ENCODE results near the gene LHPP. TPM values are rescaled to one million over a fixed set of nuclear protein-coding genes. Genes with fewer than 3 reads are reported as not detected.
A peak's percentile ranks its signal among the peaks of the same experiment; 100 is the strongest.
"Not testable (repeated sequence)": the region's sequence is repeated elsewhere in the genome, so short reads cannot be mapped to it uniquely, and the experiment has no call there.

LHPP gene
- polyA plus RNA-seq, 6 donors from 2014 or later, result 30.5 to 89.2 (median 55.6) TPM

GRCh38 chr10:124429576-124429975 lies 32.0 kb upstream of the LHPP start:
- DNase-seq (no peak), ATAC-seq (ENCODE audit: low read depth in 2 of 2) (no peak)
- Mint-ChIP-seq H3K4me1 (no peaks in the 10 kb centered on the region), H3K4me3 (no peak overlapping the region), H3K36me3 (no peaks in the 10 kb centered on the region), H3K27me3 (peaks cover 25 to 45% (median 29%) of the 10 kb centered on the region in 3 donors), H3K9me3 (no peaks in the 10 kb centered on the region), H3K27ac (no peak overlapping the region)

DNA sequence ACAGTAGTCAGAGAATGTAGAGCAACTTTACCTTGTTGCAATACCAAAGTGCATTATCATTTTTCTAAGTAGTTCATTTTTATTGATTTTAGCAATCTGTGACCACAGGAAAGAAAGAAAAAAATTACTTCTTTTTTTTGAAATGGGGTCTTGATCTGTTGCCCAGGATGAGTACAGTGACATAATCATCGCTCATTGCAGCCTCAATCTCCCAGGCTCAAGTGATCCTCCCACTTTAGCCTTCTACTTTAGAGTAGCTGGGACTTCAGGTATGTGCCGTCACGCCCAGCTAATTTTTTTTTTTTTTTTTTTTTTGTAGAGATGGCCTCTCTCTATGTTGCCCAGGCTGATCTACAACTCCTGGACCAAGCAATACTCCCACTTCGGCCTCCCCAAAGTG lies 31.5 kb upstream of the LHPP start:
- Mint-ChIP-seq H3K9me3 (no peaks in the 10 kb centered on the region), H3K4me1 (no peaks in the 10 kb centered on the region), H3K27me3 (peaks cover 25 to 44% (median 29%) of the 10 kb centered on the region in 3 donors), H3K36me3 (no peaks in the 10 kb centered on the region), H3K4me3 (no peak overlapping the region), H3K27ac (no peak overlapping the region)
- DNase-seq, result no peak
- no peak for ATAC-seq (ENCODE audit: low read depth in 2 of 2)

DNA sequence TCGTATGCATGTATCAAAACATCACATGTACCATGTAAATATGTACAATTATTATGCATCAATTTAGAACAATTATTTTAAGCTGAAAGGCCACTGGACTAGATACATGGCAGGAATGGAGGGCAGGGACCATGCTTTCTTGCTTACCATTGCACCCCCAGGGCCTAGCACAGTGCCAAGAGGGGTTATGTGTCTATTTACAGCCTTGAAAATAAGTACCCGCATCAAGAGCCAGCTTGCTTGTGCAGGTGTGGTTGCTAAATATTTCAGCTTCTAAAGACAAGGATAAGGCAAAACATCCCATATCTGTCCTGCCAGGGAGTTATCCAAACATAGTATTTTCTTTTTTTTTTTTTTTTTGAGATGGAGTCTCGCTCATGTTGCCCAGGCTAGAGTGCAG lies 28.2 kb upstream of the LHPP start:
- no peak for ATAC-seq (ENCODE audit: low read depth in 2 of 2)
- Mint-ChIP-seq H3K9me3 (no peaks in the 10 kb centered on the region), H3K4me3 (no peak overlapping the region), H3K4me1 (peaks cover 0 to 5% (median 0%) of the 10 kb centered on the region in 3 donors), H3K36me3 (no peaks in the 10 kb centered on the region), H3K27ac (no peak overlapping the region), H3K27me3 (peaks cover 16 to 30% (median 19%) of the 10 kb centered on the region in 3 donors)
- no peak for DNase-seq

GRCh38 chr10:124435683-124436082 lies 25.9 kb upstream of the LHPP start:
- H3K27ac Mint-ChIP-seq; ATAC-seq (ENCODE audit: low read depth in 2 of 2); H3K4me1 Mint-ChIP-seq; H3K9me3 Mint-ChIP-seq; H3K36me3 Mint-ChIP-seq; DNase-seq; H3K4me3 Mint-ChIP-seq: not testable (repeated sequence)
- peaks cover 13 to 26% (median 18%) of the 10 kb centered on the region in 3 donors for H3K27me3 Mint-ChIP-seq

DNA sequence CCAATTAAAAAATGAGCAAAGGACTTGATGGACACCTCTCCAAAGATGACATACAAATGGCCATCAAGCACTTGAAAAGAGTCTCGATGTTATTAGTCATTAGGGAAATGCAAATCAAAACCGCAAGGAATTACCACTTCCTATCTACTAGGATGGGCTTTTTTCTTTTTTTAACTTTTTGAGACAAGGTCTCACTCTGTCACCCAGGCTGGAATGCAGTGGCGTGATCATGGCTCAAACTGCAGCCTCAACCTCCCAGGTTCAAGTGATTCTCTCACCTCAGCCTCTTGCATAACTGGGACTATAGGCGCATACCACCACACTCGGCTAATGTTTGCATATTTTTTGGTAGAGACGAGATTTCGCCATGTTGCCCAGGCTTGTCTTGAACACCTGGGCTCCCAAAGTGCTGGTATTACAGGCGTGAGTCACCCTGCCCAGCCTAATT lies 25.4 kb upstream of the LHPP start:
- no peaks in the 10 kb centered on the region for H3K9me3 Mint-ChIP-seq
- H3K4me3 Mint-ChIP-seq, result no peak overlapping the region
- H3K36me3 Mint-ChIP-seq, result no peaks in the 10 kb centered on the region
- DNase-seq (no peak), ATAC-seq (ENCODE audit: low read depth in 2 of 2) (peak in 1 of 2 donors; percentile 16)
- no peak overlapping the region for H3K27ac Mint-ChIP-seq
- H3K27me3 Mint-ChIP-seq, result peaks cover 9 to 26% (median 22%) of the 10 kb centered on the region in 3 donors
- peaks cover 0 to 5% (median 0%) of the 10 kb centered on the region in 3 donors for H3K4me1 Mint-ChIP-seq

DNA sequence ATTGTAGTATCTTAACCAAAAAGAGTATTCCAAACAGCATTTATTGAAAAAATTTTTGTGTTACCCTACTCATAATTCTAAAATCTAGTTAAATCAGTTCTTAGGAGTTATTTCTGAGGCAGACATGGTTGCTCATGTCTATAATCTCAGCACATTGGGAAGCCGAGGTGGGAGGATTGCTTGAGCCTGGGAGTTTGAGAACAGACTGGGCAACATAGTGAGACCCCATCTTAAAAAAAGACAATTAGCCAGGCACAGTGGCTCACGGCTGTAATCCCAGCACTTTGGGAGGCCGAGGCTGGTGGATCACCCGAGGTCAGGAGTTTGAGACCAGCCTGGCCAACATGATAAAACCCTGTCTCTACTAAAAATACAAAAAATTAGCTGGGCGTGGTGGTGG lies 19.9 kb upstream of the LHPP start:
- H3K4me1 Mint-ChIP-seq; ATAC-seq (ENCODE audit: low read depth in 2 of 2); H3K27ac Mint-ChIP-seq; H3K4me3 Mint-ChIP-seq; H3K36me3 Mint-ChIP-seq; DNase-seq; H3K9me3 Mint-ChIP-seq: not testable (repeated sequence)
- peaks cover 39 to 63% (median 47%) of the 10 kb centered on the region in 3 donors for H3K27me3 Mint-ChIP-seq

GRCh38 chr10:124446830-124447750 lies 14.5 kb upstream of the LHPP start:
- Mint-ChIP-seq H3K27ac (peak overlapping the region in 2 of 6 donors; percentile 36 to 49), H3K27me3 (peaks cover 69 to 85% (median 79%) of the 10 kb centered on the region in 3 donors), H3K4me3 (peak overlapping the region in 5 of 8 donors; percentile 51 to 86 (median 73)), H3K9me3 (no peaks in the 10 kb centered on the region), H3K36me3 (no peaks in the 10 kb centered on the region), H3K4me1 (peaks cover 26 to 32% (median 27%) of the 10 kb centered on the region in 3 donors)
- DNase-seq (no peak), ATAC-seq (ENCODE audit: low read depth in 2 of 2) (no peak)

GRCh38 chr10:124447751-124448466 lies 13.7 kb upstream of the LHPP start:
- H3K36me3 Mint-ChIP-seq, result no peaks in the 10 kb centered on the region
- H3K4me1 Mint-ChIP-seq, result peaks cover 26 to 32% (median 27%) of the 10 kb centered on the region in 3 donors
- H3K27ac Mint-ChIP-seq, result peak overlapping the region in 2 of 6 donors; percentile 82 to 85
- DNase-seq (no peak), ATAC-seq (ENCODE audit: low read depth in 2 of 2) (peak; percentile 14 to 45)
- peak overlapping the region; percentile 53 to 88 (median 76) for H3K4me3 Mint-ChIP-seq
- H3K9me3 Mint-ChIP-seq, result no peaks in the 10 kb centered on the region
- H3K27me3 Mint-ChIP-seq, result peaks cover 69 to 85% (median 73%) of the 10 kb centered on the region in 3 donors

GRCh38 chr10:124448696-124449169 lies 12.9 kb upstream of the LHPP start:
- Mint-ChIP-seq H3K4me3 (peak overlapping the region; percentile 64 to 86 (median 75)), H3K36me3 (no peaks in the 10 kb centered on the region), H3K4me1 (peaks cover 26 to 32% (median 27%) of the 10 kb centered on the region in 3 donors), H3K27me3 (peaks cover 68 to 86% (median 76%) of the 10 kb centered on the region in 3 donors), H3K9me3 (no peaks in the 10 kb centered on the region), H3K27ac (peak overlapping the region in 3 of 6 donors; percentile 53 to 78 (median 54))
- DNase-seq (no peak), ATAC-seq (ENCODE audit: low read depth in 2 of 2) (no peak)

DNA sequence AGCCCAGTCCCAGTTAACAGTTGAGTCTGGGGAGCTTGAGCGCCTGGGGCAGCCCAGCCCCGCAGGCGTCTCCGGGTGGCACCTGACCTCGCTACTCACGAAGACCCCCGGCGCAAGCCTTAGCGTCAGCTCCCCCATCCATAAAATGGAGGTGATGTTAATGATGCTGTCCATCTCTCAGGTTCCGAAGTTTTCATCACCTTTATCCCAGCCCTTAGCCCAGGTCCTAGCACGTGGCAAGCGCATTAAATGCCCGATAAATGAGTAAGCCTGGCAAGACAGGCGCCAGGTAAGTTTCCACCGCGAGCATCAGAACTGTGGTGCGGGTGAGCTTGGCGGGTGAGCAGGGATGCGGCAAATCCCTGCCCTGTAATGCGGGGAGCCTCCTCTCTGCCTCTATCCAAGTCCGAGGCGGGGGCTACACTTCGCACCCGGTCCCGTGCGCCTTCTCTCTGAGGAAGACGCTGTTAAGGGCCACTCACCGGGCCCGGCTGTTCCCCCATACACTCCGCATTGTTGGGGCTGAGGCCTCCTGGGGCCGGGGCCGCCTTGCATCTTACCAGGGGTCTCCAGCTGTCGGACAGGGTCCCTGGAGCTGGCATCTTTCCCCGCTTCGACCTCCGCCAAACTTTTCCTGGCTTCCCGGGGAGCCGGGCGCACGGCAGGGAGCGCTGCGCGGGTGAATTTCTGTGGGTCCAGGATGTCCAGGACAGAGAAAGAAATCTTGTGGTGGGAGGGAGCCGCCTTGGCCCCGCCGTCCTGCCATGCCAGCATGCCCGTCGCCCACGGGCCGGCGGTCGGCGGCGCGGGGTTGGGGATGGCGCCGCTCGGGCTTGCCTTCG lies 12.2 kb upstream of the LHPP start:
- peak overlapping the region; percentile 64 to 86 (median 75) for H3K4me3 Mint-ChIP-seq
- peak overlapping the region in 3 of 6 donors; percentile 15 to 78 (median 54) for H3K27ac Mint-ChIP-seq
- H3K36me3 Mint-ChIP-seq, result no peaks in the 10 kb centered on the region
- peaks cover 71 to 93% (median 82%) of the 10 kb centered on the region in 3 donors for H3K27me3 Mint-ChIP-seq
- ATAC-seq (ENCODE audit: low read depth in 2 of 2), result peak; percentile 19 to 22
- peaks cover 26 to 32% (median 27%) of the 10 kb centered on the region in 3 donors for H3K4me1 Mint-ChIP-seq
- no peaks in the 10 kb centered on the region for H3K9me3 Mint-ChIP-seq
- DNase-seq, result no peak

- DNase-seq (no peak), ATAC-seq (ENCODE audit: low read depth in 2 of 2) (peak; percentile 38 to 45)
- peak within 1 kb of the TSS; percentile 64 to 86 (median 80) for H3K4me3 Mint-ChIP-seq
- peaks cover 26 to 32% (median 27%) of the 10 kb centered on the region in 3 donors for H3K4me1 Mint-ChIP-seq
- peak within 1 kb of the TSS in 4 of 6 donors; percentile 15 to 78 (median 48) for H3K27ac Mint-ChIP-seq
- no peaks in the 10 kb centered on the region for H3K36me3 Mint-ChIP-seq
- peaks cover 73 to 93% (median 82%) of the 10 kb centered on the region in 3 donors for H3K27me3 Mint-ChIP-seq
- no peaks in the 10 kb centered on the region for H3K9me3 Mint-ChIP-seq
Measured at GRCh38 chr10:124450012-124450782, 11.4 kb upstream of the LHPP start, which contains the start of gene NKX1-2. Gene NKX1-2, minus strand, starts transcription at chr10:124450035. Its CDS starts 92 bp downstream, at chr10:124449943.

GRCh38 chr10:124450783-124451057 lies 10.9 kb upstream of the LHPP start:
- no peaks in the 10 kb centered on the region for H3K36me3 Mint-ChIP-seq

More at GRCh38 chr10:124450783-124451057, 10.9 kb upstream of the LHPP start:
- Mint-ChIP-seq H3K27me3 (peaks cover 73 to 93% (median 82%) of the 10 kb centered on the region in 3 donors), H3K27ac (no peak overlapping the region), H3K4me3 (peak overlapping the region in 7 of 8 donors; percentile 43 to 86 (median 64)), H3K4me1 (peaks cover 26 to 32% (median 27%) of the 10 kb centered on the region in 3 donors), H3K9me3 (no peaks in the 10 kb centered on the region)
- DNase-seq, result no peak
- ATAC-seq (ENCODE audit: low read depth in 2 of 2), result no peak
